ENCODE measurements around the gene RBM44. TPM values are rescaled to one million over a fixed set of nuclear protein-coding genes. Genes with fewer than 3 reads are reported as not detected.

RBM44 gene
- total RNA-seq, 1 donor from 2014 or later, result 0.69 TPM

GRCh38 chr2:237877576-237878307 is 79.2 kb downstream of the RBM44 start:
- Mint-ChIP-seq H3K4me3 (no peak overlapping the region), H3K9me3 (no peaks in the 10 kb centered on the region), H3K4me1 (peaks cover 13% of the 10 kb centered on the region), H3K36me3 (no peaks in the 10 kb centered on the region), H3K27me3 (ENCODE audit: low read depth) (no peaks in the 10 kb centered on the region), H3K27ac (no peak overlapping the region)
- no peak for DNase-seq (ENCODE audit: low spot score in 2 of 2, unreplicated experiment in 2 of 2)
- TF ChIP-seq CTCF (IDR thresholded peaks at IDR 0.05; ENCODE audit: unreplicated experiment), result no peak

- Mint-ChIP-seq H3K27me3 (ENCODE audit: low read depth) (no peaks in the 10 kb centered on the region), H3K4me3 (no peak overlapping the region), H3K36me3 (no peaks in the 10 kb centered on the region), H3K9me3 (no peaks in the 10 kb centered on the region), H3K4me1 (peaks cover 8% of the 10 kb centered on the region), H3K27ac (no peak overlapping the region)
- no peak for DNase-seq (ENCODE audit: low spot score in 2 of 2, unreplicated experiment in 2 of 2)
- TF ChIP-seq CTCF (IDR thresholded peaks at IDR 0.05; ENCODE audit: unreplicated experiment), result no peak
Observed at GRCh38 chr2:237878321-237879057, 79.9 kb downstream of the RBM44 start.

DNA sequence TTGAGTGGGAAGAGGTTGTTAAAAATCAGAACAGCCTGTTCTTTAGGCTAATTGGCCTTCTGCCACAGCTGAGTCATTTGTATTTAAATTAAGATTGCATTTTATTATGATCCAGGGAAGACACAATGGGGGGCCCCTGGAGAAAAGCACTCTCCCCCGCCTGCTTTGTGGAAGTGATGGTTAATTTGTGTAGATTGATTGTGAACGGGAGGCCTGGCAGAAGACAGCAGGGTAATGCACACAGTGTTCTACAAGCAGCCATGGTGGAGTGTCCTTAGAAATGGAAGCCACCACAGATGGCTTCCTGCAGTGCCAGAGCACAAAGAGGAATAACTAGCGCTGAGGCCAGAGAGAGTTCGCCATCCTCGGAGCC is 80.5 kb downstream of the RBM44 start:
- no peak overlapping the region for H3K27ac Mint-ChIP-seq
- no peak for DNase-seq (ENCODE audit: low spot score in 2 of 2, unreplicated experiment in 2 of 2)
- H3K4me3 Mint-ChIP-seq, result no peak overlapping the region
- no peak for TF ChIP-seq CTCF (IDR thresholded peaks at IDR 0.05; ENCODE audit: unreplicated experiment)
- no peaks in the 10 kb centered on the region for H3K9me3 Mint-ChIP-seq
- no peaks in the 10 kb centered on the region for H3K36me3 Mint-ChIP-seq
- peaks cover 6% of the 10 kb centered on the region for H3K4me1 Mint-ChIP-seq
- no peaks in the 10 kb centered on the region for H3K27me3 Mint-ChIP-seq (ENCODE audit: low read depth)

- Mint-ChIP-seq H3K9me3 (no peaks in the 10 kb centered on the region), H3K36me3 (no peaks in the 10 kb centered on the region), H3K27ac (no peak overlapping the region), H3K4me1 (peaks cover 4% of the 10 kb centered on the region), H3K4me3 (no peak overlapping the region), H3K27me3 (ENCODE audit: low read depth) (no peaks in the 10 kb centered on the region)
- no peak for TF ChIP-seq CTCF (IDR thresholded peaks at IDR 0.05; ENCODE audit: unreplicated experiment)
- DNase-seq (ENCODE audit: low spot score in 2 of 2, unreplicated experiment in 2 of 2), result no peak
Observed at GRCh38 chr2:237879991-237880560, 81.5 kb downstream of the RBM44 start.

DNA sequence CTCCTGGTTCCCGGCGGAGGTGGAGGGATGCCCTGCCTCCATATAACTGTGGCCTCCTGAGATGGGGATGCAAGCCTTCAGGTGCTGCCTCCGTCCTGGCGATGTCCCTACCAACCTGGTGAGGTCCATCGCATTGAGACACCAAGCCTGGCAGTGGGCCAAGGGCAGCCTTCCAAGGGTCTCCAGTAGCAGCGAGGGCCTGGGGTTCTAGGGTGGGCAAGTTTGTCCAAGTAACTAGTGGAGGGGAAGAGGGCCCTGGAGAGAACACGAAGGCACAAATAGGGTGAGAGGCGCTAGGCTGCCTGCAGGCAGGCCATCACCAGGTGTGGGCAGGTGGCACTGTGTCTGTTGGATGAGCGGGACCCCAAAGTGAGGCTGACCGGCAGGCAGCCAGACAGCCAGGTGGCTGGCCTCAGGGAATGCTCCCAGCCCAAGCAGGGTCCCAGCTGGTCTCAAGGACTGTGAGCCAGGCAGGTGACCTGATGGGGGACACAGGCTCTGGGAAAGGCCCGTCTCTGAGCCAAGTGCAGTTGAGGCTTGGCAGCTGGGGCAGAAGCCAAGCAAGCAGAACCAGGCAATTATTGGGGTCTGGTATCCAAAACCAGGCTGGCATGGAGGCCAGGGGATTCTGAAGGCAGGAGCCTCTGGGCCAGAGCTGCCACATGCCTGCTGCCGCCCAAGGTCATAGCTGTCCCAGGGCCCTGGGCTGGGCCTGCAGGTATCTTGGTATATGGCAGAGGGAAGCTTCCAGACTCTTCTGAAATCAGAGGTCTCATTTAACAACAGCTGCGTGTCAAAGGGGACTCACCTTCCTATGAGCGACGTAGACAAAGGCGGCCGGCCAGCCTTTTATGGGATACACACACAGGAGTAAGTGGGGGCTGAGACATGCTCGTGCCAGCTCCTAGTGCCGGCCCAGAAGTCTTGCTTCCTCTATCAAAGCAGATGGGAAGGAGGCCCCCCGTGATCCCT is 84.2 kb downstream of the RBM44 start:
- TF ChIP-seq CTCF (IDR thresholded peaks at IDR 0.05; ENCODE audit: unreplicated experiment), result no peak
- H3K4me3 Mint-ChIP-seq, result no peak overlapping the region
- H3K4me1 Mint-ChIP-seq, result peaks cover 11% of the 10 kb centered on the region
- H3K27me3 Mint-ChIP-seq (ENCODE audit: low read depth), result no peaks in the 10 kb centered on the region
- H3K27ac Mint-ChIP-seq, result no peak overlapping the region
- no peak for DNase-seq (ENCODE audit: low spot score in 2 of 2, unreplicated experiment in 2 of 2)
- H3K36me3 Mint-ChIP-seq, result no peaks in the 10 kb centered on the region
- no peaks in the 10 kb centered on the region for H3K9me3 Mint-ChIP-seq
